SK-N-SH (cell line): Measurements from ENCODE around the gene PCP2.

Experiments
- CHD2 ChIP-seq: fragments of 150-350 bp; IDR thresholded peaks from 2 replicates; pipeline ENCODE4 v1.6.1; 2018; ENCODE audit warnings: low read length; ENCODE audit not compliant: partially characterized antibody
- ELF1 ChIP-seq: IDR thresholded peaks from 2 replicates; pipeline ENCODE4 v1.4.0; 2012
- EP300 ChIP-seq, 2 experiments: IDR thresholded peaks; 2 replicates each; pipeline versions ENCODE4 v1.4.0 to v1.6.1; 2012; ENCODE audit warnings: borderline replicate concordance in 1 of 2, low read depth in 1 of 2, low read length in 1 of 2
- EZH2phosphoT487 ChIP-seq: fragments of 200-600 bp; sonication (generic); IDR thresholded peaks from 2 replicates; pipeline ENCODE4 v1.6.1; 2017; ENCODE audit warnings: low read depth, mixed run types, mild to moderate bottlenecking, antibody characterized with exemption, moderate library complexity, borderline replicate concordance
- FOXM1 ChIP-seq: IDR thresholded peaks from 2 replicates; pipeline ENCODE4 v1.4.0; 2012; ENCODE audit warnings: low read depth, mild to moderate bottlenecking
- POLR2AphosphoS5 ChIP-seq: IDR thresholded peaks from 2 replicates; pipeline ENCODE4 v1.6.1; 2012; ENCODE audit warnings: low read depth, low read length
- SIN3A ChIP-seq: IDR thresholded peaks from 2 replicates; pipeline ENCODE4 v1.6.1; 2012; ENCODE audit warnings: low read depth, mild to moderate bottlenecking, low read length, moderate library complexity, borderline replicate concordance
- YY1 ChIP-seq: IDR thresholded peaks from 2 replicates; pipeline ENCODE4 v1.4.0; 2012; ENCODE audit warnings: low read depth, mild to moderate bottlenecking
- TF ChIP-seq, protein P1 (sequence below): fragments of 200-600 bp; sonication (generic); IDR thresholded peaks from 2 replicates; pipeline ENCODE4 v1.6.1; 2017; ENCODE audit warnings: antibody characterized with exemption, mild to moderate bottlenecking, moderate library complexity
- TF ChIP-seq, protein P2 (sequence below): IDR thresholded peaks from 2 replicates; pipeline ENCODE4 v1.6.1; 2012; ENCODE audit warnings: mild to moderate bottlenecking, low read depth, low read length, moderate library complexity

- no peak for TF ChIP-seq YY1
- TF ChIP-seq, protein P1, sequence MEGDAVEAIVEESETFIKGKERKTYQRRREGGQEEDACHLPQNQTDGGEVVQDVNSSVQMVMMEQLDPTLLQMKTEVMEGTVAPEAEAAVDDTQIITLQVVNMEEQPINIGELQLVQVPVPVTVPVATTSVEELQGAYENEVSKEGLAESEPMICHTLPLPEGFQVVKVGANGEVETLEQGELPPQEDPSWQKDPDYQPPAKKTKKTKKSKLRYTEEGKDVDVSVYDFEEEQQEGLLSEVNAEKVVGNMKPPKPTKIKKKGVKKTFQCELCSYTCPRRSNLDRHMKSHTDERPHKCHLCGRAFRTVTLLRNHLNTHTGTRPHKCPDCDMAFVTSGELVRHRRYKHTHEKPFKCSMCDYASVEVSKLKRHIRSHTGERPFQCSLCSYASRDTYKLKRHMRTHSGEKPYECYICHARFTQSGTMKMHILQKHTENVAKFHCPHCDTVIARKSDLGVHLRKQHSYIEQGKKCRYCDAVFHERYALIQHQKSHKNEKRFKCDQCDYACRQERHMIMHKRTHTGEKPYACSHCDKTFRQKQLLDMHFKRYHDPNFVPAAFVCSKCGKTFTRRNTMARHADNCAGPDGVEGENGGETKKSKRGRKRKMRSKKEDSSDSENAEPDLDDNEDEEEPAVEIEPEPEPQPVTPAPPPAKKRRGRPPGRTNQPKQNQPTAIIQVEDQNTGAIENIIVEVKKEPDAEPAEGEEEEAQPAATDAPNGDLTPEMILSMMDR: no peak
- no peak for TF ChIP-seq FOXM1
- no peak for TF ChIP-seq POLR2AphosphoS5
- no peak for TF ChIP-seq CHD2
- TF ChIP-seq, protein P2, sequence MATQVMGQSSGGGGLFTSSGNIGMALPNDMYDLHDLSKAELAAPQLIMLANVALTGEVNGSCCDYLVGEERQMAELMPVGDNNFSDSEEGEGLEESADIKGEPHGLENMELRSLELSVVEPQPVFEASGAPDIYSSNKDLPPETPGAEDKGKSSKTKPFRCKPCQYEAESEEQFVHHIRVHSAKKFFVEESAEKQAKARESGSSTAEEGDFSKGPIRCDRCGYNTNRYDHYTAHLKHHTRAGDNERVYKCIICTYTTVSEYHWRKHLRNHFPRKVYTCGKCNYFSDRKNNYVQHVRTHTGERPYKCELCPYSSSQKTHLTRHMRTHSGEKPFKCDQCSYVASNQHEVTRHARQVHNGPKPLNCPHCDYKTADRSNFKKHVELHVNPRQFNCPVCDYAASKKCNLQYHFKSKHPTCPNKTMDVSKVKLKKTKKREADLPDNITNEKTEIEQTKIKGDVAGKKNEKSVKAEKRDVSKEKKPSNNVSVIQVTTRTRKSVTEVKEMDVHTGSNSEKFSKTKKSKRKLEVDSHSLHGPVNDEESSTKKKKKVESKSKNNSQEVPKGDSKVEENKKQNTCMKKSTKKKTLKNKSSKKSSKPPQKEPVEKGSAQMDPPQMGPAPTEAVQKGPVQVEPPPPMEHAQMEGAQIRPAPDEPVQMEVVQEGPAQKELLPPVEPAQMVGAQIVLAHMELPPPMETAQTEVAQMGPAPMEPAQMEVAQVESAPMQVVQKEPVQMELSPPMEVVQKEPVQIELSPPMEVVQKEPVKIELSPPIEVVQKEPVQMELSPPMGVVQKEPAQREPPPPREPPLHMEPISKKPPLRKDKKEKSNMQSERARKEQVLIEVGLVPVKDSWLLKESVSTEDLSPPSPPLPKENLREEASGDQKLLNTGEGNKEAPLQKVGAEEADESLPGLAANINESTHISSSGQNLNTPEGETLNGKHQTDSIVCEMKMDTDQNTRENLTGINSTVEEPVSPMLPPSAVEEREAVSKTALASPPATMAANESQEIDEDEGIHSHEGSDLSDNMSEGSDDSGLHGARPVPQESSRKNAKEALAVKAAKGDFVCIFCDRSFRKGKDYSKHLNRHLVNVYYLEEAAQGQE: no peak
- no peak for TF ChIP-seq EP300 (IDR thresholded peaks at IDR 0.05; ENCODE audit: borderline replicate concordance in 1 of 2, low read depth in 1 of 2, low read length in 1 of 2)
- TF ChIP-seq ELF1: no peak
- no peak for TF ChIP-seq SIN3A
- no peak for TF ChIP-seq EZH2phosphoT487
Observed at GRCh38 chr19:7644550-7644877, 11.0 kb upstream of the PCP2 start.
